Stomach (tissue), 9 donors: Measurements from ENCODE around the gene SMC4. TPM values are rescaled to one million over a fixed set of nuclear protein-coding genes. Genes with fewer than 3 reads are reported as not detected.

Experiments
- DNase-seq, 2 donors: peaks; one replicate each; pipeline versions ENCODE4 v3.0.0 to v3.0.0-alpha.2; 2013 to 2019
- H3K27ac ChIP-seq, 5 donors: fragments of 200-600 bp in 4 of 5; sonication (generic) in 4 of 5; one replicate each; pipeline ENCODE4 v1.5.1; 2013 to 2019; ENCODE audit warnings: mild to moderate bottlenecking in 1 of 5, moderate library complexity in 1 of 5
- H3K27me3 ChIP-seq, 3 donors: fragments of 200-600 bp; sonication (generic); one replicate each; pipeline ENCODE4 v1.5.1; 2017 to 2019; ENCODE audit warnings: mixed run types in 1 of 3
- H3K36me3 ChIP-seq, 4 donors: fragments of 200-600 bp; sonication (generic); 1 replicate in 3 of 4; 2 replicates in 1 of 4; pipeline ENCODE4 v1.5.1; 2016 to 2019
- H3K4me1 ChIP-seq, 4 donors: fragments of 200-600 bp; sonication (generic); one replicate each; pipeline ENCODE4 v1.5.1; 2016 to 2019
- H3K4me3 ChIP-seq, 4 donors: fragments of 200-600 bp; sonication (generic) in 3 of 4; one replicate each; pipeline ENCODE4 v1.5.1; 2016 to 2019; ENCODE audit warnings: mild to moderate bottlenecking in 1 of 4
- H3K9me3 ChIP-seq, 4 donors: fragments of 200-600 bp; sonication (generic); one replicate each; pipeline ENCODE4 v1.5.1; 2016 to 2019
- EP300 ChIP-seq: sonication (generic); formaldehyde crosslinking; IDR thresholded peaks from one replicate; pipeline ENCODE4 v1.6.1; 2017; ENCODE audit warnings: antibody characterized with exemption
- POLR2A ChIP-seq, 4 donors: fragments of 450-650 bp; IDR thresholded peaks; one replicate each; pipeline ENCODE4 v1.6.1; 2016; ENCODE audit warnings: antibody characterized with exemption in 4 of 4, control low read depth in 2 of 4, mild to moderate bottlenecking in 1 of 4, moderate library complexity in 1 of 4
- POLR2AphosphoS5 ChIP-seq, 3 donors: sonication (generic); formaldehyde crosslinking; IDR thresholded peaks; one replicate each; pipeline ENCODE4 v1.6.1; 2016; ENCODE audit warnings: antibody characterized with exemption in 3 of 3
- WGBS, 5 donors: extraction: QIAGEN DNeasy Blood & Tissue Kit in 3 of 5; methylation state at CpG; one replicate each; pipeline versions ENCODE4 v1.1.5 to v1.1.7; 2013 to 2018; 5-methylcytosine and 5-hydroxymethylcytosine counted together
- intact Hi-C: fragments of 100-400 bp; cut with DNase I; formaldehyde crosslinking; loops from one replicate; pipeline ENCODE4 v1.15.1; 2023; ENCODE audit warnings: low total_unique reads
- polyA plus RNA-seq, 3 donors: library from polyadenylated mRNA; stranded (reverse); fragments of 200-250 nt; gene quantifications; one replicate each; pipeline ENCODE4 v1.2.3, GENCODE V29; 2013
- total RNA-seq, 5 donors: library from RNA; depleted of rRNA; stranded (reverse); fragments of >200 nt; gene quantifications; one replicate each; pipeline versions ENCODE4 v1.1.0 to v1.2.3, GENCODE V29; 2014 to 2016
- TF ChIP-seq, protein P1 (sequence below), 7 experiments: fragments of 450-650 bp in 4 of 7; fragments of 200-600 bp in 3 of 7; sonication (generic) in 3 of 7; IDR thresholded peaks; one replicate each; pipeline ENCODE4 v1.5.1; 2016 to 2019; ENCODE audit warnings: antibody characterized with exemption in 7 of 7, control low read depth in 2 of 7, mild to moderate bottlenecking in 1 of 7
- donor health status: healthy with polysubstance abuse.
- donor health status: Bipolar disorder and iron deficiency.
- donor health status: healthy.

The SMC4 gene
- total and polyA plus RNA-seq, 8 donors, result 12.8 to 122 (median 46.7) TPM

DNA sequence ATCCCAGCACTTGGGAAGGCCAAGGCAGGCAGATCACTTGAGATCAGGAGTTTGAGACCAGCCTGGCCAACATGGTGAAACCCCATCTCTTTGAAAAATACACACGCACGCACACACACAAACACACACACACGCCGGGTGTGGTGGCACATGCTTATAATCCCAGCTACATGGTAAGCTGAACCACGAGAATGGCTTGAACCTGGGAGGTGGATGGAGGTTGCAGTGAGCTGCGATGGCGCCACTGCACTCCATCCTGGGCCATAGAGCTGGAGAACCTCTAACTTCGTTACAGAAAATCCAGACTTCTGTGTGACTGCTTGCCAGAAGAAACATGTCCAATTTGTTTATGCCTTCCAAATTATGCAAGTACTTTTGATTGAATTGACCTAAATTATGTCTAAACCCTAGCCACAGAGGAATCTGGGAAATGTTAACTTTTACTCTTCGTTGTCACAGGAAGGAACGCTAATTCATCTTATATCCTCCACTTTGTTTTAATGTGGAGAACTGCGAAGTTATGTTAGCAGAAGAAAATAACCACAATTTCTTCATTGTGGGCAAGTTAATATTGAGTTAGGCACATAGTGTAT, 28.5 kb downstream of the SMC4 start:
- 91 to 95% (median 93%) methylated on average over 11 of the region's 11 CpGs for WGBS, 5 donors

GRCh38 chr3:160434071-160434470, 34.6 kb downstream of the SMC4 start:
- peaks cover 3 to 70% (median 64%) of the 10 kb centered on the region in 4 donors for H3K36me3 ChIP-seq
- H3K4me1 ChIP-seq, result no peaks in the 10 kb centered on the region
- WGBS, 5 donors, result 57 to 75% (median 65%) methylated on average over 2 of the region's 2 CpGs
- H3K4me3 ChIP-seq, result no peak overlapping the region
- intact Hi-C loops, result no loop called here
- TF ChIP-seq POLR2A (IDR thresholded peaks at IDR 0.05) (no peak), POLR2AphosphoS5 (IDR thresholded peaks at IDR 0.05) (no peak), EP300 (no peak)
- TF ChIP-seq, protein P1, sequence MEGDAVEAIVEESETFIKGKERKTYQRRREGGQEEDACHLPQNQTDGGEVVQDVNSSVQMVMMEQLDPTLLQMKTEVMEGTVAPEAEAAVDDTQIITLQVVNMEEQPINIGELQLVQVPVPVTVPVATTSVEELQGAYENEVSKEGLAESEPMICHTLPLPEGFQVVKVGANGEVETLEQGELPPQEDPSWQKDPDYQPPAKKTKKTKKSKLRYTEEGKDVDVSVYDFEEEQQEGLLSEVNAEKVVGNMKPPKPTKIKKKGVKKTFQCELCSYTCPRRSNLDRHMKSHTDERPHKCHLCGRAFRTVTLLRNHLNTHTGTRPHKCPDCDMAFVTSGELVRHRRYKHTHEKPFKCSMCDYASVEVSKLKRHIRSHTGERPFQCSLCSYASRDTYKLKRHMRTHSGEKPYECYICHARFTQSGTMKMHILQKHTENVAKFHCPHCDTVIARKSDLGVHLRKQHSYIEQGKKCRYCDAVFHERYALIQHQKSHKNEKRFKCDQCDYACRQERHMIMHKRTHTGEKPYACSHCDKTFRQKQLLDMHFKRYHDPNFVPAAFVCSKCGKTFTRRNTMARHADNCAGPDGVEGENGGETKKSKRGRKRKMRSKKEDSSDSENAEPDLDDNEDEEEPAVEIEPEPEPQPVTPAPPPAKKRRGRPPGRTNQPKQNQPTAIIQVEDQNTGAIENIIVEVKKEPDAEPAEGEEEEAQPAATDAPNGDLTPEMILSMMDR (IDR thresholded peaks at IDR 0.05), result no peak
- H3K27me3 ChIP-seq, result no peaks in the 10 kb centered on the region
- H3K9me3 ChIP-seq, result no peaks in the 10 kb centered on the region
- DNase-seq, result no peak
- H3K27ac ChIP-seq, result no peak overlapping the region

More for the DNA sequence above, 28.5 kb downstream of the SMC4 start:
- TF ChIP-seq EP300, result no peak
- DNase-seq, result no peak
- no peaks in the 10 kb centered on the region for H3K27me3 ChIP-seq
- H3K9me3 ChIP-seq, result no peaks in the 10 kb centered on the region
- no peaks in the 10 kb centered on the region for H3K4me1 ChIP-seq
- H3K36me3 ChIP-seq, result peaks cover 3 to 97% (median 95%) of the 10 kb centered on the region in 4 donors
- intact Hi-C loops, result no loop called here
- H3K27ac ChIP-seq, result no peak overlapping the region
- no peak overlapping the region for H3K4me3 ChIP-seq

DNA sequence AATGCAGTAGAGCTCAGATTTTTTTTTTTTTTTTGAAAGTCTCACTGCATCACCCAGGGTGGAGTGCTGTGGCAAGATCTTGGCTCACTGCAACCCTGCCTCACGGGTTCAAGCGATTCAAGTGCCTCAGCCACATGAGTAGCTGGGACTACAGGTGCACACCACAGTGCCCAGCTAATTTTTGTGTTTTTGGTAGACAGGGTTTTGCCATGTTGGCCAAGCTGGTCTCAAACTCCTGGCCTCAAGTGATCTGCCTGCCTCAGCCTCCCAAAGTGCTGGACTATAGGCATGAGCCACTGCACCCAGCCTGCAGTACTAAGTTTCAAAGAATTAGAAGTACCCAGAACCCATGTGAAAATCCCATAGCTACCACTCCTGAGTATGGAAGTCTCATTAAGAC, 35.6 kb downstream of the SMC4 start:
- TF ChIP-seq EP300 (no peak), POLR2A (IDR thresholded peaks at IDR 0.05) (no peak), POLR2AphosphoS5 (IDR thresholded peaks at IDR 0.05) (no peak)
- TF ChIP-seq, protein P1 (IDR thresholded peaks at IDR 0.05), result no peak
- WGBS, 5 donors, result 90 to 100% (median 93%) methylated on average over 2 of the region's 2 CpGs

DNA sequence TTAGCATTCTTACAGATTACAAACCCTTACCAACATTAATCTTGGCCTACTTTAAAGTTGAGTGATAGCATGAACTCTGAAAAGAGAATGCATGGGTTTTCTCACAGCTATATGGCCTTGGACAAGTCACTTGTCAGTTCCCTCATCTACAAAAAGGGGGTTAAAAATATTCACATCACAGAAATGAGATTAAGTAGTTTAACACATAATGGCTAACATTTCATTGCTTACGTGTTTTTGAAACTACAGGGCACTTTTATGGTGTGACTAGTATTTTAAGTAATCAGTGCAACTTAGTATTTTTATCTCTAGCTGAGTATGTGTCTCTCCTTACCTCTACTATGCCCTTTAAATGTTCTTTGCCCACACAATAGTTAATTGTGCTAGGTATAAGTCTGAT, 36.3 kb downstream of the SMC4 start:
- Histone ChIP-seq H3K4me3 (no peak overlapping the region), H3K9me3 (no peaks in the 10 kb centered on the region), H3K4me1 (no peaks in the 10 kb centered on the region), H3K27ac (no peak overlapping the region), H3K27me3 (no peaks in the 10 kb centered on the region), H3K36me3 (peaks cover 3 to 53% (median 48%) of the 10 kb centered on the region in 4 donors)
- WGBS, 5 donors, result 77 to 96% (median 93%) methylated on average over 1 of the region's 1 CpG
- intact Hi-C loops, result no loop called here
- no peak for DNase-seq
- TF ChIP-seq, protein P1 (IDR thresholded peaks at IDR 0.05), result no peak
- TF ChIP-seq EP300 (no peak), POLR2AphosphoS5 (IDR thresholded peaks at IDR 0.05) (no peak), POLR2A (IDR thresholded peaks at IDR 0.05) (no peak)

More for the DNA sequence above, 35.6 kb downstream of the SMC4 start:
- no peak overlapping the region for H3K27ac ChIP-seq
- intact Hi-C loops, result no loop called here
- H3K4me1 ChIP-seq, result no peaks in the 10 kb centered on the region
- H3K4me3 ChIP-seq, result no peak overlapping the region
- no peaks in the 10 kb centered on the region for H3K27me3 ChIP-seq
- H3K36me3 ChIP-seq, result peaks cover 3 to 60% (median 54%) of the 10 kb centered on the region in 4 donors
- DNase-seq, result no peak
- H3K9me3 ChIP-seq, result no peaks in the 10 kb centered on the region

GRCh38 chr3:160437083-160437455, 37.6 kb downstream of the SMC4 start:
- intact Hi-C loops, result no loop called here
- TF ChIP-seq POLR2AphosphoS5 (IDR thresholded peaks at IDR 0.05) (no peak), EP300 (no peak), POLR2A (IDR thresholded peaks at IDR 0.05) (no peak)
- TF ChIP-seq, protein P1 (IDR thresholded peaks at IDR 0.05), result no peak
- no peak overlapping the region for H3K27ac ChIP-seq
- 66 to 88% (median 84%) methylated on average over 5 of the region's 5 CpGs for WGBS, 5 donors
- no peak for DNase-seq
- H3K36me3 ChIP-seq, result peaks cover 0 to 40% (median 34%) of the 10 kb centered on the region in 4 donors
- H3K4me3 ChIP-seq, result no peak overlapping the region
- no peaks in the 10 kb centered on the region for H3K27me3 ChIP-seq
- no peaks in the 10 kb centered on the region for H3K9me3 ChIP-seq
- no peaks in the 10 kb centered on the region for H3K4me1 ChIP-seq
